Panc1 (cell line): ENCODE measurements around the gene KLK12. TPM values are rescaled to one million over a fixed set of nuclear protein-coding genes. Genes with fewer than 3 reads are reported as not detected.

Experiments
- ATAC-seq: fragments of 200-7000 bp; cut with Tn5 transposase; 2 replicates; pipeline ENCODE4 v1.9.1; 2020; ENCODE audit warnings: mild to moderate bottlenecking, moderate library complexity
- BruUV-seq: library from RNA; stranded (reverse); fragments of 400-500 nt; replicated peaks from 2 replicates; lab custom pipeline; 2021; lab: Mats Ljungman, UMichigan
- CTCF ChIA-PET: fragments of 300-600 bp; sonication (Branson Sonifier 250); formaldehyde crosslinking; loops from one replicate; lab custom pipeline; 2022; ENCODE audit warnings: antibody characterized with exemption; lab: Charles Lee
- POLR2A ChIA-PET: fragments of 300-600 bp; sonication (Branson Sonifier 250); formaldehyde crosslinking; loops from one replicate; lab custom pipeline; 2022; ENCODE audit warnings: antibody characterized with exemption; lab: Charles Lee
- DNase-seq: peaks from one replicate; pipeline ENCODE4 v3.0.0-alpha.2; 2010; ENCODE audit warnings: low read depth, low spot score
- H3K27ac ChIP-seq: 2 replicates; pipeline ENCODE4 v1.5.1; 2011; ENCODE audit warnings: mild to moderate bottlenecking, low read length, inconsistent platforms
- H3K27me3 ChIP-seq: fragments of 200-500 bp; sonication (Bioruptor generic); 2 replicates; pipeline ENCODE4 v1.6.0; 2014; ENCODE audit warnings: low read length, inconsistent platforms; ENCODE audit not compliant: control insufficient read depth, insufficient read depth
- H3K36me3 ChIP-seq: fragments of 200-500 bp; sonication (Bioruptor generic); 2 replicates; pipeline ENCODE4 v1.5.1; 2014; ENCODE audit warnings: inconsistent platforms, mild to moderate bottlenecking, low read length, moderate library complexity; ENCODE audit not compliant: control insufficient read depth, insufficient read depth
- H3K4me1 ChIP-seq: 2 replicates; pipeline ENCODE4 v1.5.1; 2011; ENCODE audit warnings: inconsistent platforms, mild to moderate bottlenecking, low read length, moderate library complexity; ENCODE audit not compliant: control insufficient read depth, insufficient read depth
- H3K4me3 ChIP-seq, 2 experiments: 2 replicates each; pipeline ENCODE4 v1.5.1; 2011 to 2012; ENCODE audit warnings: low read depth in 2 of 2, low read length in 2 of 2, mild to moderate bottlenecking in 2 of 2, inconsistent platforms in 1 of 2, moderate library complexity in 1 of 2
- H3K9me3 ChIP-seq: fragments of 200-500 bp; sonication (Bioruptor generic); 2 replicates; pipeline ENCODE4 v1.5.1; 2014; ENCODE audit warnings: low read depth, mild to moderate bottlenecking, inconsistent platforms, low read length, moderate library complexity; ENCODE audit not compliant: control insufficient read depth, insufficient read depth
- CTCF ChIP-seq: fragments of 450-650 bp; IDR thresholded peaks from 2 replicates; pipeline ENCODE4 v1.5.1; 2017; ENCODE audit warnings: mild to moderate bottlenecking
- POLR2AphosphoS5 ChIP-seq: IDR thresholded peaks from 2 replicates; pipeline ENCODE4 v1.6.1; 2012; ENCODE audit warnings: mild to moderate bottlenecking, low read depth, low read length, moderate library complexity
- SIN3A ChIP-seq: IDR thresholded peaks from 2 replicates; pipeline ENCODE4 v1.6.1; 2012; ENCODE audit warnings: low read depth, mild to moderate bottlenecking, low read length, moderate library complexity, borderline replicate concordance; ENCODE audit not compliant: insufficient read depth
- TCF7L2 ChIP-seq: IDR thresholded peaks from 2 replicates; pipeline ENCODE4 v1.6.1; 2011; ENCODE audit warnings: mild to moderate bottlenecking, low read depth, low read length, inconsistent platforms
- in situ Hi-C: cut with HindIII; loops from 2 replicates; pipeline ENCODE4 v1.10.0; 2016; ENCODE audit warnings: low sequenced_read_pairs, low pct_unique_long_range_greater_than_20kb
- intact Hi-C: fragments of 100-400 bp; cut with micrococcal nuclease; formaldehyde crosslinking; loops from one replicate; pipeline ENCODE4 v1.10.0; 2022; ENCODE audit not compliant: unreplicated experiment
- total RNA-seq: library from RNA; stranded (reverse); gene quantifications from one replicate; pipeline ENCODE4 v1.2.1, GENCODE V29; 2021; ENCODE audit not compliant: unreplicated experiment
- TF ChIP-seq, protein P1 (sequence below), 2 experiments: IDR thresholded peaks; 2 replicates each; pipeline ENCODE4 v1.6.1; 2011 to 2012; ENCODE audit warnings: low read depth in 2 of 2, control low read depth in 1 of 2, low read length in 1 of 2, mild to moderate bottlenecking in 1 of 2, moderate library complexity in 1 of 2; ENCODE audit not compliant: insufficient read depth in 1 of 2

Gene KLK12
- total RNA-seq, 1 experiment from 2014 or later, result not detected

DNA sequence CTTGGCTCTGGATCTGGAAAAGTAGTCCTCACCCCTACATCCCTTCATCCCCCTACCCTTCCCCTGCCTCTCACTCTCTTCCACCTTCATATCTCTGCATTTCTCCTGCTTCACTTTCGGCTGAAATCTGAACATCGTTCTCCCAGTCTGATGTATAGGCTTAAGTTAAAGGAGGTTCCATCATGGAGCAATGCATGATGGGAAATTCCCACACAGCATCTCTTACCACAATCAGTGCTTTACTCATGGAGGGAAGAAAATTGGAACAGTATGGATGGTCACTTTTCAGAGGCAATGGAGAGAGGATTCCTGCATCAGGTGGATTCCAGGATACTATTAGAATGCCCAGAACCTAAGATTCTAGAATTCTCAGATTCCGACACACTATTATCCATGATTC lies 27.3 kb downstream of the KLK12 start:
- ATAC-seq, result no peak
- H3K4me1 ChIP-seq, result no peaks in the 10 kb centered on the region
- no TSS peak for BruUV-seq
- no peak for DNase-seq
- in situ Hi-C loops (no loop called here), intact Hi-C loops (no loop called here)
- TF ChIP-seq POLR2AphosphoS5, result no peak
- TF ChIP-seq, protein P1, sequence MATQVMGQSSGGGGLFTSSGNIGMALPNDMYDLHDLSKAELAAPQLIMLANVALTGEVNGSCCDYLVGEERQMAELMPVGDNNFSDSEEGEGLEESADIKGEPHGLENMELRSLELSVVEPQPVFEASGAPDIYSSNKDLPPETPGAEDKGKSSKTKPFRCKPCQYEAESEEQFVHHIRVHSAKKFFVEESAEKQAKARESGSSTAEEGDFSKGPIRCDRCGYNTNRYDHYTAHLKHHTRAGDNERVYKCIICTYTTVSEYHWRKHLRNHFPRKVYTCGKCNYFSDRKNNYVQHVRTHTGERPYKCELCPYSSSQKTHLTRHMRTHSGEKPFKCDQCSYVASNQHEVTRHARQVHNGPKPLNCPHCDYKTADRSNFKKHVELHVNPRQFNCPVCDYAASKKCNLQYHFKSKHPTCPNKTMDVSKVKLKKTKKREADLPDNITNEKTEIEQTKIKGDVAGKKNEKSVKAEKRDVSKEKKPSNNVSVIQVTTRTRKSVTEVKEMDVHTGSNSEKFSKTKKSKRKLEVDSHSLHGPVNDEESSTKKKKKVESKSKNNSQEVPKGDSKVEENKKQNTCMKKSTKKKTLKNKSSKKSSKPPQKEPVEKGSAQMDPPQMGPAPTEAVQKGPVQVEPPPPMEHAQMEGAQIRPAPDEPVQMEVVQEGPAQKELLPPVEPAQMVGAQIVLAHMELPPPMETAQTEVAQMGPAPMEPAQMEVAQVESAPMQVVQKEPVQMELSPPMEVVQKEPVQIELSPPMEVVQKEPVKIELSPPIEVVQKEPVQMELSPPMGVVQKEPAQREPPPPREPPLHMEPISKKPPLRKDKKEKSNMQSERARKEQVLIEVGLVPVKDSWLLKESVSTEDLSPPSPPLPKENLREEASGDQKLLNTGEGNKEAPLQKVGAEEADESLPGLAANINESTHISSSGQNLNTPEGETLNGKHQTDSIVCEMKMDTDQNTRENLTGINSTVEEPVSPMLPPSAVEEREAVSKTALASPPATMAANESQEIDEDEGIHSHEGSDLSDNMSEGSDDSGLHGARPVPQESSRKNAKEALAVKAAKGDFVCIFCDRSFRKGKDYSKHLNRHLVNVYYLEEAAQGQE (IDR thresholded peaks at IDR 0.05; ENCODE audit: insufficient read depth in 1 of 2, low read depth in 2 of 2, low read length in 1 of 2), result no peak
- no peaks in the 10 kb centered on the region; the same call in 1 of the 2 replicates for H3K27me3 ChIP-seq
- H3K4me3 ChIP-seq, result no peak overlapping the region
- no peak overlapping the region for H3K27ac ChIP-seq
- ChIA-PET POLR2A (no interaction called here), CTCF (no interaction called here)
- no peaks in the 10 kb centered on the region for H3K36me3 ChIP-seq
- no peaks in the 10 kb centered on the region for H3K9me3 ChIP-seq

DNA sequence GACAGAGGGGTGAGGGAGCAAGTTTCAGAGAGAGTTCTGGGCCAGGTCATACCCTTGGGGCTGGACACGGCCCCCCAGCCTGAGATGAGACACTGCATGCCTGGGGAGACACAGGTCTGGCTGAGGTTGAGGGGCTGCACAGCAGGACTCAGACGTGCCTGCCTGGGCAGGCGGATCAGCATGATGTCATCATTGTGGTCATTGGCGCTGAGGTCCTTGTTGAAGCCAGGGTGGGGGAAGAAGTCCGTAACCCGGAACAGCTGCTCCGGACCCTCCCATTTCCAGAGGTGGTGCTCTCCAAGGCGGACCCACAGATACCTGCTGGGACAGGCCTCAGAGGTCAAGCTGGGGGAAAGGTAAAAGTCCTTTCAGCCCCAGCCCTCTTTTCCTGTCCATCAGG lies 28.4 kb downstream of the KLK12 start:
- no TSS peak for BruUV-seq
- in situ Hi-C loops, result no loop called here
- ChIA-PET POLR2A (no interaction called here), CTCF (no interaction called here)
- Histone ChIP-seq H3K27me3 (no peaks in the 10 kb centered on the region; the same call in 1 of the 2 replicates), H3K27ac (no peak overlapping the region), H3K4me1 (no peaks in the 10 kb centered on the region), H3K36me3 (no peaks in the 10 kb centered on the region), H3K9me3 (no peaks in the 10 kb centered on the region), H3K4me3 (no peak overlapping the region)
- TF ChIP-seq SIN3A (no peak), TCF7L2 (no peak), POLR2AphosphoS5 (no peak)
- ATAC-seq (no peak), DNase-seq (no peak)
- intact Hi-C loops, result no loop called here

DNA sequence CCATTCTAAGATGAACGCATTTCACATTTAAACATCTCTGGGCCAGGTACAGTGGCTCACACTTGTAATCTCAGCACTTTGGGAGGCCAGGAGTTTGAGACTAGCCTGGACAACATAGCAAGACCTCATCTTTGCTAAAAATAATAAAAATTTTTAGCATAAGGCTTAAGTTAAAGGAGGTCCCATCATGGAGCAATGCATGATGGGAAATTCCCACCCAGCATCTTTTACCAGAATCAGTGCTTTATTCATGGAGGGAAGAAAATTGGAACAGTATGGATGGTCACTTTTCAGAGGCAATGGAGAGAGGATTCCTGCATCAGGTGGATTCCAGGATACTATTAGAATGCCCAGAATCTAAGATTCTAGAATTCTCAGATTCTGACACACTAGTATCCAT lies 29.6 kb downstream of the KLK12 start:
- in situ Hi-C loops (no loop called here), intact Hi-C loops (no loop called here)
- Histone ChIP-seq H3K4me1 (no peaks in the 10 kb centered on the region), H3K4me3 (no peak overlapping the region), H3K27ac (no peak overlapping the region), H3K27me3 (no peaks in the 10 kb centered on the region; the same call in 1 of the 2 replicates), H3K36me3 (no peaks in the 10 kb centered on the region), H3K9me3 (no peaks in the 10 kb centered on the region)
- ChIA-PET POLR2A (no interaction called here), CTCF (no interaction called here)
- DNase-seq, result no peak
- TF ChIP-seq TCF7L2 (no peak), POLR2AphosphoS5 (no peak), SIN3A (no peak), CTCF (no peak)
- TF ChIP-seq, protein P1 (IDR thresholded peaks at IDR 0.05; ENCODE audit: insufficient read depth in 1 of 2, low read depth in 2 of 2, low read length in 1 of 2), result no peak
- BruUV-seq, result no TSS peak
- no peak for ATAC-seq
